Muscle of leg (tissue), 11 donors: ENCODE results near the gene XRN2. TPM values are rescaled to one million over a fixed set of nuclear protein-coding genes. Genes with fewer than 3 reads are reported as not detected.
A peak's percentile ranks its signal among the peaks of the same experiment; 100 is the strongest.
"Not testable (repeated sequence)": the region's sequence is repeated elsewhere in the genome, so short reads cannot be mapped to it uniquely, and the experiment has no call there.

Source experiments
- DNase-seq: peaks from one replicate; pipeline ENCODE4 v3.0.0; 2013
- H3K27ac ChIP-seq: one replicate; pipeline ENCODE4 v1.5.1; 2013; ENCODE audit warnings: mild to moderate bottlenecking, low read length, control low read depth
- H3K27me3 ChIP-seq: one replicate; pipeline ENCODE4 v1.6.1; 2013; ENCODE audit warnings: low read length; ENCODE audit not compliant: control insufficient read depth, insufficient read depth
- H3K36me3 ChIP-seq: one replicate; pipeline ENCODE4 v1.6.1; 2013; ENCODE audit warnings: low read length; ENCODE audit not compliant: control insufficient read depth, insufficient read depth
- H3K4me1 ChIP-seq: one replicate; pipeline ENCODE4 v1.6.1; 2013; ENCODE audit warnings: low read length; ENCODE audit not compliant: control insufficient read depth, insufficient read depth
- H3K4me3 ChIP-seq: one replicate; pipeline ENCODE4 v1.5.1; 2013; ENCODE audit warnings: low read length, control low read depth
- H3K9me3 ChIP-seq: replicated peaks from 2 replicates; pipeline ENCODE4 v1.6.1; 2013; ENCODE audit warnings: low read depth, low read length; ENCODE audit not compliant: control insufficient read depth
- WGBS: methylation state at CpG from one replicate; pipeline ENCODE4 v1.1.5; 2013; ENCODE audit warnings: missing lambda C conversion rate; ENCODE audit not compliant: insufficient coverage; 5-methylcytosine and 5-hydroxymethylcytosine counted together
- polyA plus RNA-seq, 8 donors: library from polyadenylated mRNA; unstranded; fragments of 120-200 nt; gene quantifications; one replicate each; pipeline versions ENCODE4 v1.2.1 to v1.2.3, GENCODE V29; 2013; ENCODE audit warnings: inconsistent platforms in 1 of 8, low replicate concordance in 1 of 8; ENCODE audit not compliant: insufficient read length in 8 of 8, insufficient read depth in 1 of 8
- total RNA-seq: library from RNA; stranded (reverse); fragments of 120-200 nt; gene quantifications from one replicate; pipeline ENCODE4 v1.2.4, GENCODE V29; 2013

Gene XRN2
- total and polyA plus RNA-seq, 9 donors = 39.4 to 51.6 (median 46.7) TPM

- no peaks in the 10 kb centered on the region for H3K36me3 ChIP-seq
- WGBS = no CpG with 5 or more reads among the region's 3 CpGs
- H3K4me1 ChIP-seq = peaks cover 5% of the 10 kb centered on the region
- H3K27ac ChIP-seq = no peak overlapping the region
- H3K27me3 ChIP-seq = peaks cover 45% of the 10 kb centered on the region
- H3K4me3 ChIP-seq = no peak overlapping the region
- no peak for DNase-seq
- H3K9me3 ChIP-seq = no peaks in the 10 kb centered on the region
Measured at GRCh38 chr20:21394551-21394950, 91.4 kb downstream of the XRN2 start.

- peak; percentile 14 for DNase-seq
- no peaks in the 10 kb centered on the region for H3K36me3 ChIP-seq
- no peak overlapping the region for H3K4me3 ChIP-seq
- H3K4me1 ChIP-seq = peaks cover 5% of the 10 kb centered on the region
- 8% methylated on average over 2 of the region's 6 CpGs for WGBS
- H3K27ac ChIP-seq = no peak overlapping the region
- H3K9me3 ChIP-seq = no peaks in the 10 kb centered on the region
- H3K27me3 ChIP-seq = peaks cover 45% of the 10 kb centered on the region
Measured at GRCh38 chr20:21395051-21395665, 92.0 kb downstream of the XRN2 start.

GRCh38 chr20:21395666-21396598, 92.8 kb downstream of the XRN2 start:
- peaks cover 48% of the 10 kb centered on the region for H3K27me3 ChIP-seq
- no peak overlapping the region for H3K4me3 ChIP-seq
- WGBS = under 1% methylated on average over 103 of the region's 103 CpGs
- DNase-seq = peak; percentile 22
- H3K27ac ChIP-seq = no peak overlapping the region
- H3K9me3 ChIP-seq = no peaks in the 10 kb centered on the region
- no peaks in the 10 kb centered on the region for H3K36me3 ChIP-seq
- H3K4me1 ChIP-seq = peaks cover 5% of the 10 kb centered on the region

- Histone ChIP-seq H3K27ac (no peak overlapping the region), H3K9me3 (no peaks in the 10 kb centered on the region), H3K36me3 (no peaks in the 10 kb centered on the region), H3K4me3 (no peak overlapping the region), H3K4me1 (peaks cover 5% of the 10 kb centered on the region), H3K27me3 (peaks cover 41% of the 10 kb centered on the region)
- DNase-seq = peak; percentile 7
- under 1% methylated on average over 116 of the region's 116 CpGs for WGBS
Measured at GRCh38 chr20:21396599-21397340, 93.6 kb downstream of the XRN2 start.

- Histone ChIP-seq H3K36me3 (no peaks in the 10 kb centered on the region), H3K27ac (no peak within 1 kb of the TSS), H3K4me1 (peaks cover 5% of the 10 kb centered on the region), H3K9me3 (no peaks in the 10 kb centered on the region), H3K4me3 (no peak within 1 kb of the TSS), H3K27me3 (peaks cover 35% of the 10 kb centered on the region)
- 1% methylated on average over 34 of the region's 57 CpGs for WGBS
- no peak for DNase-seq
Measured at GRCh38 chr20:21397341-21398108, 94.4 kb downstream of the XRN2 start, which contains the start of gene NKX2-4. NKX2-4 (minus strand) TSS chr20:21397526; CDS start chr20:21397399, 127 bp downstream.

GRCh38 chr20:21398109-21399004, 95.2 kb downstream of the XRN2 start:
- Histone ChIP-seq H3K27ac (no peak overlapping the region), H3K4me3 (no peak overlapping the region), H3K4me1 (peaks cover 5% of the 10 kb centered on the region), H3K27me3 (peaks cover 30% of the 10 kb centered on the region), H3K36me3 (no peaks in the 10 kb centered on the region), H3K9me3 (no peaks in the 10 kb centered on the region)
- peak; percentile 13 for DNase-seq
- WGBS = 20% methylated on average over 1 of the region's 10 CpGs

- H3K27me3 ChIP-seq = peaks cover 30% of the 10 kb centered on the region
- H3K36me3 ChIP-seq = no peaks in the 10 kb centered on the region
- H3K9me3 ChIP-seq = no peaks in the 10 kb centered on the region
- H3K4me1 ChIP-seq = peaks cover 5% of the 10 kb centered on the region
- WGBS = no CpG with 5 or more reads among the region's 5 CpGs
- H3K27ac ChIP-seq = no peak overlapping the region
- DNase-seq = no peak
- no peak overlapping the region for H3K4me3 ChIP-seq
Measured at GRCh38 chr20:21399005-21399475, 95.9 kb downstream of the XRN2 start.

GRCh38 chr20:21411725-21412124, 108.6 kb downstream of the XRN2 start:
- Histone ChIP-seq H3K27ac (no peak overlapping the region), H3K4me1 (no peaks in the 10 kb centered on the region), H3K36me3 (no peaks in the 10 kb centered on the region), H3K9me3 (no peaks in the 10 kb centered on the region), H3K4me3 (no peak overlapping the region), H3K27me3 (peaks cover 9% of the 10 kb centered on the region)
- no peak for DNase-seq

GRCh38 chr20:21413996-21414395, 110.9 kb downstream of the XRN2 start:
- WGBS = 20% methylated on average over 1 of the region's 3 CpGs
- not testable (repeated sequence) for H3K36me3 ChIP-seq, H3K27ac ChIP-seq, H3K4me1 ChIP-seq, DNase-seq, H3K27me3 ChIP-seq, H3K4me3 ChIP-seq, H3K9me3 ChIP-seq
